HepG2 (cell line): Measurements from ENCODE around the gene SCNM1. TPM values are rescaled to one million over a fixed set of nuclear protein-coding genes. Genes with fewer than 3 reads are reported as not detected.
A peak's percentile ranks its signal among the peaks of the same experiment; 100 is the strongest.

ENCODE experiments used
- GATA4 ChIP-seq: sonication (generic); IDR thresholded peaks from 2 replicates; pipeline ENCODE4 v1.6.1; 2016; ENCODE audit warnings: antibody characterized with exemption, low read depth, borderline replicate concordance
- JUND ChIP-seq: sonication (generic); formaldehyde crosslinking; IDR thresholded peaks from 2 replicates; pipeline ENCODE4 v1.8.0; 2022; ENCODE audit warnings: mild to moderate bottlenecking, missing genetic modification reagents
- MED1 ChIP-seq: sonication (generic); formaldehyde crosslinking; IDR thresholded peaks from 2 replicates; pipeline ENCODE4 v1.4.0; 2020; ENCODE audit warnings: missing genetic modification reagents
- POLR2AphosphoS2 ChIP-seq: IDR thresholded peaks from 2 replicates; pipeline ENCODE4 v1.6.1; 2011; ENCODE audit warnings: low read depth, low read length, improper control_type of control experiment
- RBM39 ChIP-seq: fragments of 200-400 bp; formaldehyde crosslinking; IDR thresholded peaks from one replicate; pipeline ENCODE4 v1.6.1; 2018; ENCODE audit warnings: antibody characterized with exemption, mild to moderate bottlenecking, low read depth, low read length; ENCODE audit not compliant: poor library complexity, severe bottlenecking
- RXRB ChIP-seq: IDR thresholded peaks from 2 replicates; pipeline ENCODE4 v1.6.1; 2016; ENCODE audit warnings: borderline replicate concordance, missing genetic modification reagents, missing compliant biosample characterization
- ZNF530 ChIP-seq: sonication (generic); formaldehyde crosslinking; IDR thresholded peaks from 2 replicates; pipeline ENCODE4 v1.5.0; 2020; ENCODE audit warnings: low read depth, mild to moderate bottlenecking, missing genetic modification reagents
- ZNF629 ChIP-seq: sonication (generic); formaldehyde crosslinking; conservative IDR thresholded peaks from 2 replicates; pipeline ENCODE4 v1.5.0; 2020; ENCODE audit warnings: missing genetic modification reagents
- ZNF674 ChIP-seq: sonication (generic); formaldehyde crosslinking; IDR thresholded peaks from 2 replicates; pipeline ENCODE4 v1.5.0; 2020; ENCODE audit warnings: low read depth, mild to moderate bottlenecking, missing genetic modification reagents
- ZNF737 ChIP-seq: sonication (generic); formaldehyde crosslinking; IDR thresholded peaks from 2 replicates; pipeline ENCODE4 v1.5.0; 2020; ENCODE audit warnings: missing genetic modification reagents, mild to moderate bottlenecking, borderline replicate concordance
- polyA plus RNA-seq, 8 experiments: library from polyadenylated mRNA; depleted of rRNA in 3 of 8; stranded (reverse) in 7 of 8; unstranded in 1 of 8; fragments of >200 nt; fragmentation: Illumina TruSeq in 4 of 8; extraction: Trizol in 4 of 8; gene quantifications; 2 replicates each; pipeline versions ENCODE4 v1.2.1 to v1.2.3, GENCODE V29; 2011 to 2016; ENCODE audit warnings: low read depth in 4 of 8, missing spikeins in 1 of 8, mixed read lengths in 1 of 8; ENCODE audit not compliant: insufficient read depth in 1 of 8
- total RNA-seq, 5 experiments: library from RNA; depleted of rRNA; stranded (reverse); fragments of >200 nt; fragmentation: Illumina TruSeq; extraction: Trizol; gene quantifications; 2 replicates each; pipeline ENCODE4 v1.2.3, GENCODE V29; 2016; ENCODE audit warnings: low read depth in 1 of 5
- TF ChIP-seq, protein P1 (sequence below), 2 experiments: IDR thresholded peaks; 2 replicates each; pipeline ENCODE4 v1.6.1; 2011 to 2012; ENCODE audit warnings: low read length in 2 of 2, borderline replicate concordance in 1 of 2, low read depth in 1 of 2, mild to moderate bottlenecking in 1 of 2, moderate library complexity in 1 of 2
- TF ChIP-seq, protein P2 (sequence below): sonication (generic); formaldehyde crosslinking; IDR thresholded peaks from 2 replicates; pipeline ENCODE4 v1.4.0; 2020; ENCODE audit warnings: missing genetic modification reagents
- TF ChIP-seq, protein P3 (sequence below): IDR thresholded peaks from 2 replicates; pipeline ENCODE4 v1.6.1; 2018; ENCODE audit warnings: missing genetic modification reagents
- TF ChIP-seq, protein P4 (sequence below): sonication (generic); formaldehyde crosslinking; IDR thresholded peaks from 2 replicates; pipeline ENCODE4 v1.4.0; 2020; ENCODE audit warnings: missing genetic modification reagents

SCNM1 gene
- total and polyA plus RNA-seq, 2 of the 13 experiments (the other 11 are each of a cell fraction or from before 2014, with no cell fraction given), result 16.3 to 31.5 TPM

DNA sequence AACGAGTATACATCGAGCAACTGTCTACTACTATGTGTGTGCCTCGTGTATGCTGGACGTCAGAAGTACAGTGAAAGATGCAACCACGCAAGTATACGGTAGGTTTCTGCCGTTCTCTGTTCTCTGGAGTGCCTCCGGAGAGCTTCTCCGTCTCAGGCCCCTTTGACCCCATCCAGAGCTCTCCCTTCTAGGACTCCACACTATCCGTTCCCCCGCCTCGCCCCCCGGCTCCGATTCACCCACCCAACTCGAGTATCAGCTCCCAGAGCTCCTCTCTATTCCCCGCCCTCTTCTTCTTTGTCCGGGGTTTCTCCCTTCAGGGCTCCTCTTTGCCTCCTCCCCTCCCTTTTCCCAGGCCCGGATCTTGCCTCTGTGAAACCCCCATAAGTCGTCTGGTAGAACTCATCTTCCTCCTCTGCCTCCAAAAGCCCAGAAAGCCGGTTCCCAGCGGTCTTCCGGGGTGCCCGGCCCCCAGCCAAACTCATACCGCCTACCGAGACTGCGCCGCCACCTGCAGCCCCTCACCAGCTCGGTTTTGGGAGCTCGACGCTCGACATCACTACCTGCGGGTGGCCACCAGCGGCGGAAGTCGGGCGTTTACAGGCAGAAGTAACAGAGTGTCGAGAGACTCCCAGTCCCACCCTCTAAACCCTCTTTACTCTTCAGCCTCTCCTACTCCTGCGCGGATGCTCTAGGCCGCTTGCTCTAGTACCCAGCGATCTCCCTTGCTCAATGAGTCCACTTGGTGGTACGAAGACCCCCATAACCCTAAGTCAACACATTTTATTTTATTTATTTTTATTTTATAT, 23.9 kb downstream of the SCNM1 start, which contains the start of gene VPS72 (continued):
- TF ChIP-seq, protein P1, sequence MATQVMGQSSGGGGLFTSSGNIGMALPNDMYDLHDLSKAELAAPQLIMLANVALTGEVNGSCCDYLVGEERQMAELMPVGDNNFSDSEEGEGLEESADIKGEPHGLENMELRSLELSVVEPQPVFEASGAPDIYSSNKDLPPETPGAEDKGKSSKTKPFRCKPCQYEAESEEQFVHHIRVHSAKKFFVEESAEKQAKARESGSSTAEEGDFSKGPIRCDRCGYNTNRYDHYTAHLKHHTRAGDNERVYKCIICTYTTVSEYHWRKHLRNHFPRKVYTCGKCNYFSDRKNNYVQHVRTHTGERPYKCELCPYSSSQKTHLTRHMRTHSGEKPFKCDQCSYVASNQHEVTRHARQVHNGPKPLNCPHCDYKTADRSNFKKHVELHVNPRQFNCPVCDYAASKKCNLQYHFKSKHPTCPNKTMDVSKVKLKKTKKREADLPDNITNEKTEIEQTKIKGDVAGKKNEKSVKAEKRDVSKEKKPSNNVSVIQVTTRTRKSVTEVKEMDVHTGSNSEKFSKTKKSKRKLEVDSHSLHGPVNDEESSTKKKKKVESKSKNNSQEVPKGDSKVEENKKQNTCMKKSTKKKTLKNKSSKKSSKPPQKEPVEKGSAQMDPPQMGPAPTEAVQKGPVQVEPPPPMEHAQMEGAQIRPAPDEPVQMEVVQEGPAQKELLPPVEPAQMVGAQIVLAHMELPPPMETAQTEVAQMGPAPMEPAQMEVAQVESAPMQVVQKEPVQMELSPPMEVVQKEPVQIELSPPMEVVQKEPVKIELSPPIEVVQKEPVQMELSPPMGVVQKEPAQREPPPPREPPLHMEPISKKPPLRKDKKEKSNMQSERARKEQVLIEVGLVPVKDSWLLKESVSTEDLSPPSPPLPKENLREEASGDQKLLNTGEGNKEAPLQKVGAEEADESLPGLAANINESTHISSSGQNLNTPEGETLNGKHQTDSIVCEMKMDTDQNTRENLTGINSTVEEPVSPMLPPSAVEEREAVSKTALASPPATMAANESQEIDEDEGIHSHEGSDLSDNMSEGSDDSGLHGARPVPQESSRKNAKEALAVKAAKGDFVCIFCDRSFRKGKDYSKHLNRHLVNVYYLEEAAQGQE (IDR thresholded peaks at IDR 0.05; ENCODE audit: borderline replicate concordance in 1 of 2, low read depth in 1 of 2, low read length in 2 of 2), result peak in 1 of 2 experiments; percentile 46; a peak in 1 of 4 replicates
- TF ChIP-seq, protein P2, sequence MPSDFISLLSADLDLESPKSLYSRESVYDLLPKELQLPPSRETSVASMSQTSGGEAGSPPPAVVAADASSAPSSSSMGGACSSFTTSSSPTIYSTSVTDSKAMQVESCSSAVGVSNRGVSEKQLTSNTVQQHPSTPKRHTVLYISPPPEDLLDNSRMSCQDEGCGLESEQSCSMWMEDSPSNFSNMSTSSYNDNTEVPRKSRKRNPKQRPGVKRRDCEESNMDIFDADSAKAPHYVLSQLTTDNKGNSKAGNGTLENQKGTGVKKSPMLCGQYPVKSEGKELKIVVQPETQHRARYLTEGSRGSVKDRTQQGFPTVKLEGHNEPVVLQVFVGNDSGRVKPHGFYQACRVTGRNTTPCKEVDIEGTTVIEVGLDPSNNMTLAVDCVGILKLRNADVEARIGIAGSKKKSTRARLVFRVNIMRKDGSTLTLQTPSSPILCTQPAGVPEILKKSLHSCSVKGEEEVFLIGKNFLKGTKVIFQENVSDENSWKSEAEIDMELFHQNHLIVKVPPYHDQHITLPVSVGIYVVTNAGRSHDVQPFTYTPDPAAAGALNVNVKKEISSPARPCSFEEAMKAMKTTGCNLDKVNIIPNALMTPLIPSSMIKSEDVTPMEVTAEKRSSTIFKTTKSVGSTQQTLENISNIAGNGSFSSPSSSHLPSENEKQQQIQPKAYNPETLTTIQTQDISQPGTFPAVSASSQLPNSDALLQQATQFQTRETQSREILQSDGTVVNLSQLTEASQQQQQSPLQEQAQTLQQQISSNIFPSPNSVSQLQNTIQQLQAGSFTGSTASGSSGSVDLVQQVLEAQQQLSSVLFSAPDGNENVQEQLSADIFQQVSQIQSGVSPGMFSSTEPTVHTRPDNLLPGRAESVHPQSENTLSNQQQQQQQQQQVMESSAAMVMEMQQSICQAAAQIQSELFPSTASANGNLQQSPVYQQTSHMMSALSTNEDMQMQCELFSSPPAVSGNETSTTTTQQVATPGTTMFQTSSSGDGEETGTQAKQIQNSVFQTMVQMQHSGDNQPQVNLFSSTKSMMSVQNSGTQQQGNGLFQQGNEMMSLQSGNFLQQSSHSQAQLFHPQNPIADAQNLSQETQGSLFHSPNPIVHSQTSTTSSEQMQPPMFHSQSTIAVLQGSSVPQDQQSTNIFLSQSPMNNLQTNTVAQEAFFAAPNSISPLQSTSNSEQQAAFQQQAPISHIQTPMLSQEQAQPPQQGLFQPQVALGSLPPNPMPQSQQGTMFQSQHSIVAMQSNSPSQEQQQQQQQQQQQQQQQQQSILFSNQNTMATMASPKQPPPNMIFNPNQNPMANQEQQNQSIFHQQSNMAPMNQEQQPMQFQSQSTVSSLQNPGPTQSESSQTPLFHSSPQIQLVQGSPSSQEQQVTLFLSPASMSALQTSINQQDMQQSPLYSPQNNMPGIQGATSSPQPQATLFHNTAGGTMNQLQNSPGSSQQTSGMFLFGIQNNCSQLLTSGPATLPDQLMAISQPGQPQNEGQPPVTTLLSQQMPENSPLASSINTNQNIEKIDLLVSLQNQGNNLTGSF (CRISPR knock-in tag), result 0 out of 2 replicates have a peak, but pooled peaks have one; percentile 24
- TF ChIP-seq ZNF629 (CRISPR knock-in tag) (no peak; the same call in 1 of the 2 replicates), JUND (CRISPR knock-in tag) (0 out of 2 replicates have a peak, but pooled peaks have one; percentile 52), RXRB (CRISPR knock-in tag) (peak; percentile 76), ZNF674 (CRISPR knock-in tag) (no peak), ZNF530 (CRISPR knock-in tag) (no peak), GATA4 (0 out of 2 replicates have a peak, but pooled peaks have one; percentile 35), ZNF737 (CRISPR knock-in tag) (no peak), RBM39 (peak; percentile 49), POLR2AphosphoS2 (peak; percentile 97), MED1 (peak; percentile 84)
- TF ChIP-seq, protein P3, sequence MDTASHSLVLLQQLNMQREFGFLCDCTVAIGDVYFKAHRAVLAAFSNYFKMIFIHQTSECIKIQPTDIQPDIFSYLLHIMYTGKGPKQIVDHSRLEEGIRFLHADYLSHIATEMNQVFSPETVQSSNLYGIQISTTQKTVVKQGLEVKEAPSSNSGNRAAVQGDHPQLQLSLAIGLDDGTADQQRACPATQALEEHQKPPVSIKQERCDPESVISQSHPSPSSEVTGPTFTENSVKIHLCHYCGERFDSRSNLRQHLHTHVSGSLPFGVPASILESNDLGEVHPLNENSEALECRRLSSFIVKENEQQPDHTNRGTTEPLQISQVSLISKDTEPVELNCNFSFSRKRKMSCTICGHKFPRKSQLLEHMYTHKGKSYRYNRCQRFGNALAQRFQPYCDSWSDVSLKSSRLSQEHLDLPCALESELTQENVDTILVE (CRISPR knock-in tag), result peak; percentile 74
- TF ChIP-seq, protein P4, sequence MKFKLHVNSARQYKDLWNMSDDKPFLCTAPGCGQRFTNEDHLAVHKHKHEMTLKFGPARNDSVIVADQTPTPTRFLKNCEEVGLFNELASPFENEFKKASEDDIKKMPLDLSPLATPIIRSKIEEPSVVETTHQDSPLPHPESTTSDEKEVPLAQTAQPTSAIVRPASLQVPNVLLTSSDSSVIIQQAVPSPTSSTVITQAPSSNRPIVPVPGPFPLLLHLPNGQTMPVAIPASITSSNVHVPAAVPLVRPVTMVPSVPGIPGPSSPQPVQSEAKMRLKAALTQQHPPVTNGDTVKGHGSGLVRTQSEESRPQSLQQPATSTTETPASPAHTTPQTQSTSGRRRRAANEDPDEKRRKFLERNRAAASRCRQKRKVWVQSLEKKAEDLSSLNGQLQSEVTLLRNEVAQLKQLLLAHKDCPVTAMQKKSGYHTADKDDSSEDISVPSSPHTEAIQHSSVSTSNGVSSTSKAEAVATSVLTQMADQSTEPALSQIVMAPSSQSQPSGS (CRISPR knock-in tag), result peak; percentile 78
